ENCODE data around the gene MAOB.

The MAOB gene

GRCh38 chrX:43860646-43861370 is 21.4 kb downstream of the MAOB start:
- DNase-seq, result peak; percentile 37

- DNase-seq, result no peak
These were observed 28.9 kb downstream of the MAOB start for GRCh38 chrX:43853225-43853828.

- DNase-seq, result no peak
These were observed 31.6 kb downstream of the MAOB start for GRCh38 chrX:43850629-43851028.

- DNase-seq, result no peak
These were observed 33.1 kb downstream of the MAOB start for GRCh38 chrX:43849173-43849572.

GRCh38 chrX:43847352-43847751 is 34.9 kb downstream of the MAOB start:
- DNase-seq, result no peak

- no peak for DNase-seq
These were observed 35.7 kb downstream of the MAOB start for GRCh38 chrX:43846558-43846957.

- no peak for DNase-seq
These were observed 36.5 kb downstream of the MAOB start for GRCh38 chrX:43845776-43846175.

DNA sequence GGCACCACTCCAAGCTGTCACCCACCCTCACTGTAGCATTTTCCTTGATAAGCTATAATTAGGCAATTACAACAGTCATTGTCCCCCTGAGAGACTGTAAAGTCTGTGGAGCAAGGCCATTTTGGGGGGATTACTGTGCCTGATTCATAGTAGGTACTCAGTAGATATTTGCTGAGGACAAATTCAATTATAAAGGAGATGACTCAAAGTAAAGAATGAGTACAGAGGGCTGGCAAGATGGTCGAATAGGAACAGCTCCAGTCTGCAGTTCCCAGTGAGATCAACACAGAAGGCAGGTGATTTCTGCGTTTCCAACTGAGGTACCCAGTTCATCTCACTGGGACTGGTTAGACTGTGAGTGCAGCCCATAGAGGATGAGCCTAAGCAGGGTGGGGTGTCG is 42.0 kb downstream of the MAOB start:
- no peak for DNase-seq

- peak; percentile 4 for DNase-seq
These were observed 45.6 kb downstream of the MAOB start for GRCh38 chrX:43836435-43837184.

GRCh38 chrX:43835559-43835958 is 46.7 kb downstream of the MAOB start:
- DNase-seq, result no peak

DNA sequence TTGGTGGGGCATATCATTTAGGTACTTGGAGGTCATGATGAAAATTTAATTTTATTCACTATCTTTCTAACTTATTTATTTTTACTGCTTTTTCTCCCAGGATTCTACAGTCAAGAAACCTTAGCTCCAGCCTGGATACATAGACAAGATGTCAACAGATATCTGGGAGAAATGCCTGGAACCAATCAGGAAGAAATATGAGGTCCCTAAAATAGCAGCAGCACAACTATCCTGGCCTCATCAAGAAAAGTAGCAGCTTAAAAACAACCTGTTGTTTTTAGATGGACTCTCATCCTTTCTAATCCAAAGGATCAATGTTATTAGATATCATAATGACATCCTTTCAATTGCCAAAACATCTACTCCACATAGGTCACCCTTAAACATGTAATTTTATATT is 54.5 kb downstream of the MAOB start:
- no peak for DNase-seq

- peak; percentile 17 for DNase-seq
These were observed 60.2 kb downstream of the MAOB start for GRCh38 chrX:43822014-43822413.

DNA sequence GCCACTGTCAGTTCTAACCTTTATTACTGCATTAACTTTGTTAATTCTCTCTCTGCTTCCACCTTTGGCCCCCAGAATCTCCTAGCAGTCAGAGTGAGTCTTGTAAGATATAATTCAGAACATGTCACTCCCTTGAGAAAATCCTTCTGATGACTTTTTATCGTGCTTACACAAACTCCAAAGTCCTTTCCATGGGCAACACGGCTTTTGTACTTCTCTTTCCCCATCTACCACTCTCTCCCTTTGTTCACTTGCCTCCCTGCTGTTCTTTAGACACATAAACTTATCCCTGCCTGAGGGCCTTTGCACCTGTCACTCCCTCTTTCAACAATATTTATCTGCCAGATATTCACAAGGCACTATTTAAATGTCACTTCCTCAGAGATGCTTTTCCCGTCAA is 64.8 kb downstream of the MAOB start:
- DNase-seq, result no peak

- no peak for DNase-seq
These were observed 67.0 kb downstream of the MAOB start for GRCh38 chrX:43815209-43815608.

DNA sequence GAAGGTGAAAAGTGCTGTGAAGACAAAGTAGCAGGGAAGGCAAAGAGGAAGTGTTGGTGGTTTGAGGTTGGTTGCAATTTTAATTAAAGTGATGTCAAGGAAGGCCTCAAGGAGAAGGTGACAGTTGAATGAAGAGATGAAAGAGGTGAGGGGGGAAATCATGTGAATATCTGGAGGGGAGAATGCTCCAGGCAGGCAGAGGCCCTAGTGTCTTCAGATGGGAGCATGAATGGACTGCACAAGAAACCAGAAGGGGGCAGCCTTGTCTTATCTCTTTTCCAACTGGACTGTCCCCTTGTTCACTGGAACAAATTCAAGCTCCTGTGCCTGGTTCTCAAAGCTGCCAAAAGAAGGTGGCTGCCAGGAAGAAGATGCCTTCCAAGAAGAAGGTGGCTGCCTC is 68.4 kb downstream of the MAOB start:
- no peak for DNase-seq

DNA sequence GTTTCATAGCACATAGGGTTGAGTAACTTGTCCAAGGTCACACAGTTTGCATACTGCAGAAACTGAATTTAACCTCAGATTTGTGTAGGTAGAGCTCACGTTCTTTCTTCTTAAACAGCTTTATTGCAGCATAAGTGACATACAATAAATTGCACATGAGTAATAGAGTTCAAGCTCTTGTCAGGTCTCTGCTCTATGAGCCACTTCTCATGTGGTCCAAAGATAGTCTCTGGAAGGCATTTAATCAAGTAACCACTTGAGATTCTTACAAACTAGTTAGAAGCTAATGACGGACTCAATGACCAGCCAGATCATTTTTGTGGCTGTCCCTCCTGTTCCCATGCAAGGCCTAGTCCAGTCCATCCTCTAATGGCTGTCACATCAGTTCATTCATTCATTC is 68.9 kb downstream of the MAOB start:
- DNase-seq, result no peak

DNA sequence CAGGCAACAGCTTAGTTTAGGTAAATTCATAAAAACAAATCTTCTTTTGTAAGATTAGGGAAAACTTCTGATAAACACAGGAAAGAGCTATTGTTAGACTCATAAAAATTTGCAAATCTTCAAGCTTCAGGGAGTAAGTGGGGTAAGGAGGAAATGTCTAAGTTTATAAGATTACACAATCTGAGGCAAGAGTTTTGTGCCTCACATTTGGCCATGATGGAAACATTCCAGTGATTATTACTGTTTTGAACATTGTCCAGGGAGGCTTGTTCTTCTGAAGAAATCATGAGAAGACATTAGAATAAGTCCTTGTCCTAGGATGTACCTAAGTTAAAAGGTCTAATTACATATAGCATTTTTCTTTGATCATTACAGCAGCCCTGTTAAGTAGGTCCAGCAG is 72.8 kb downstream of the MAOB start:
- DNase-seq, result peak; percentile 13

- DNase-seq, result no peak
These were observed 74.0 kb downstream of the MAOB start for GRCh38 chrX:43808231-43808630.

- DNase-seq, result no peak
These were observed 76.7 kb downstream of the MAOB start for GRCh38 chrX:43805579-43805978.

- no peak for DNase-seq
These were observed 78.2 kb downstream of the MAOB start for GRCh38 chrX:43804021-43804420.

DNA sequence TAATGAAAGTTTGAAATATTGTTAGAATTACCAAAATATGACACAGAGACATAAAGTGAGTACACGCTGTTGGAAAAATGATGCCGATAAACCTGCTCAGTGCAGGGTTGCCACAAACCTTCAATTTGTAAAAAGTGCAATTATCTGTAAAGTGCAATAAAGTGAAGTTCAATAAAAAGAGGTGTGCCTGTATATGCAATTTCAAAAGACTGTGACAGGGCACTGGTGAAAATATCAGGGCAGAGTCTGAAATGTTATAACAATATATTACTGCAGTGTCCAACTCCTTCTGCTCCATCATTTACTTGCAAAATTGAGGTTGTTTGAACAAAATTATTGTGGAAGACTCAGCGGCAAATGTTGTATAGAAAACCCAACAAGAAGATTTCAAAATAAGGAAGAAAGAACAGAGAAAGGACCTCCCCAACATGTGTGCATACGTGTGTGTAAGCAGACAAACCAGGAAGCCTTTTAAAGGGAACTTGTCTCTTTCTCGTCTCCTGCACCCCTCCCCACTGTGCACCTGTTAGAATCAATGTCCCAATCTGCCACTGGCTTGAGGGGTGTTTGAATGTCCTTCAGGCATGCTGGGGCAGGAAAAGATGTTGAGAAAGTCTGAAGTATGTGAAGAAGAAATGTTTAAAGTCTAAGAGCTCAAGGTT is 96.2 kb downstream of the MAOB start:
- no peak for DNase-seq

DNA sequence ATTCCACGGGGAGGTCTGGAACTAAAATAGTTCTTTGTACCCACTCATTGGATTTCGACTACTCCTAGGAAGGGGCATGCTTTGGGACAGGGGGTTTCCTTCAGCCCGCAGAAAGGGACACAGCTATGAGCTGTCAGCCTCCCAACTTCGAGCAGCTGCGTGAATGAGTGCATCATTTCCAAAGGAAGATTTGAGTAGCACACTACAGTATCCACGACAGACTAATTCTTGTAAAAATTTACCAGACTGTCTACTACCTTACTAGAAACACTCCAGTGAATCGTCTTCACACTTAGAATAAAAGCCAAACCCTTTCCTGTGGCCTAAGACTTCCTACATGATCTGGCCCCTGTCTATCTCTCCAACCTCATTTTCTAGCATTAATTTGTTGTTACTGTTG is 124.2 kb downstream of the MAOB start:
- DNase-seq, result no peak

DNA sequence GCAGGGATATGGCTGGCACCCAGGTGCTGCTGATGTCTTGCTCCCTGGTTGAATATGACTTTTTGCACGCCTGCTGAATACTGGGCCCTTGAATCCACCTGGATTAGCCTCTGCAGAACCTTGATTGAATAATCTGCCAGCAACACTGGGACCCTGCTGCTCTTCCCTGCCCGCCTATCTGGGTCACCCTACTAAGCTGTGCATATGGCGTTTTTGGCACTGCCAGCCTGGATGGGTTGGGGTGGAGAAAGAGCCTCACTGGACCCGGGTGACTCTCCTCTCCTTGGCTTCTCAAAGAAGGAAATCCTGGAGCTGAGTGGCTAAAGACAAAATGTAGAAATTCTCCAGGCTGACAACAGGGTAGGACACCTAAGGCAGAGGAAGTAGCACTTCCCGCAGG is 126.2 kb downstream of the MAOB start:
- no peak for DNase-seq

DNA sequence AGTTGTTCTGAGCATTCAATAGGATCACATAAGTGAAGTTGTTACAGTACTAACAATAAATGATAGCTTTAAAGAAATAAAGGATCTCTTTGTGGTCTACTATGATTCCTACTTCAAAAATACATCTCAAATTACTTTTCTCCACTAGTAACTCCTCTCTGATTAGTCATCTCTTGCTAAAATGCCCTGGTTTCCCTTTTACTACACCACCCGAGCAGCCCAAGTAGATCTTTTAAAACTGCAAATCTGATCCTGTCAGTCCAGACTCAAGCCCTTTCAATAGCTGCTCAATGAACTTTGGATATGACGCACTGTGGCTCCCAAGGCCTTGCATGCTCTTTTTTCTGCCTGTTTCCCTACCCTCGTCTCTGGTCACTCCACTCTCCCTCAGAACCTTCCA is 128.6 kb downstream of the MAOB start:
- no peak for DNase-seq

Measured in fibroblast of skin of right quadriceps (primary cell).